Astrocyte (in vitro differentiated cells and primary cell): ENCODE measurements around the gene SLC43A2.

Experiments
- CTCF ChIP-seq: IDR thresholded peaks from 2 replicates; pipeline ENCODE4 v1.5.1; 2011; ENCODE audit warnings: low read depth, mild to moderate bottlenecking, inconsistent platforms, low read length, moderate library complexity; ENCODE audit not compliant: insufficient read depth
- EZH2 ChIP-seq: IDR thresholded peaks from 2 replicates; pipeline ENCODE4 v1.6.1; 2012; ENCODE audit warnings: mild to moderate bottlenecking, low read length, inconsistent platforms; ENCODE audit not compliant: insufficient read depth

- no peak for TF ChIP-seq CTCF
- no peak for TF ChIP-seq EZH2
These were observed 75.0 kb downstream of the SLC43A2 start for GRCh38 chr17:1553354-1554266.
